Epithelial cell of proximal tubule (primary cell): Measurements from ENCODE around the gene CD83. TPM values are rescaled to one million over a fixed set of nuclear protein-coding genes. Genes with fewer than 3 reads are reported as not detected.

Experiments
- DNase-seq: peaks from one replicate; pipeline ENCODE4 v3.0.0-alpha.2; 2011; ENCODE audit warnings: low read depth
- H3K4me3 ChIP-seq: 2 replicates; pipeline ENCODE4 v1.5.1; 2011; ENCODE audit warnings: low read depth, mild to moderate bottlenecking, low read length
- total RNA-seq: library from RNA; depleted of rRNA; stranded (reverse); fragments of >200 nt; gene quantifications from 2 replicates; pipeline ENCODE4 v1.2.3, GENCODE V29; 2015
- TF ChIP-seq, protein P1 (sequence below): conservative IDR thresholded peaks from 2 replicates; pipeline ENCODE4 v1.5.1; 2012; ENCODE audit warnings: low read depth, mild to moderate bottlenecking, low read length

CD83 gene
- total RNA-seq, 1 donor from 2014 or later: 3.7 TPM

DNA sequence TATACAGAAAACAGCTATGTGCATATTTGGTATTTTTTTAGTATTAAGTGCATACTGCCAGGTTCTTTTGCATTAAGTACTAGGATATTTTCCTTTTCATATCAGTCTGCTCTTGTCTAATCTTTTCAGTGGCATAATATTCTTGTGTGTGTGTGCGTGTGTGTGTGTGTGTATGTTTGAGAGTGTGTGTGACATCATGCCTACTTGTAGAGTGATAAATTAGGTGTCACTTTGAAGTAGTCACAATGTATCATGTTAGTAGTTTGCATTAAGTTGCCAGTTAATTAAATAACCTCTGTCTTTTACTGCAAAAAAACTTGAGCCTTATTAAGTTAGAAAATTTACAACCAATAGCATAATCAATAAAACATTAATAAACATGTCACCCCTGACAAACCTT is 65.3 kb downstream of the CD83 start:
- TF ChIP-seq, protein P1, sequence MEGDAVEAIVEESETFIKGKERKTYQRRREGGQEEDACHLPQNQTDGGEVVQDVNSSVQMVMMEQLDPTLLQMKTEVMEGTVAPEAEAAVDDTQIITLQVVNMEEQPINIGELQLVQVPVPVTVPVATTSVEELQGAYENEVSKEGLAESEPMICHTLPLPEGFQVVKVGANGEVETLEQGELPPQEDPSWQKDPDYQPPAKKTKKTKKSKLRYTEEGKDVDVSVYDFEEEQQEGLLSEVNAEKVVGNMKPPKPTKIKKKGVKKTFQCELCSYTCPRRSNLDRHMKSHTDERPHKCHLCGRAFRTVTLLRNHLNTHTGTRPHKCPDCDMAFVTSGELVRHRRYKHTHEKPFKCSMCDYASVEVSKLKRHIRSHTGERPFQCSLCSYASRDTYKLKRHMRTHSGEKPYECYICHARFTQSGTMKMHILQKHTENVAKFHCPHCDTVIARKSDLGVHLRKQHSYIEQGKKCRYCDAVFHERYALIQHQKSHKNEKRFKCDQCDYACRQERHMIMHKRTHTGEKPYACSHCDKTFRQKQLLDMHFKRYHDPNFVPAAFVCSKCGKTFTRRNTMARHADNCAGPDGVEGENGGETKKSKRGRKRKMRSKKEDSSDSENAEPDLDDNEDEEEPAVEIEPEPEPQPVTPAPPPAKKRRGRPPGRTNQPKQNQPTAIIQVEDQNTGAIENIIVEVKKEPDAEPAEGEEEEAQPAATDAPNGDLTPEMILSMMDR: no peak
- no peak overlapping the region for H3K4me3 ChIP-seq
- no peak for DNase-seq

Other genes starting within 250 kb of the CD83 start
- gene RNF182, start 192.8 kb upstream of the CD83 start, total RNA-seq: 15.6 and 19.1 TPM in 2 replicates